ENCODE data around the gene HYI.

GRCh38 chr1:43441894-43442637 lies 11.7 kb downstream of the HYI start:
- TF ChIP-seq CTCF (IDR thresholded peaks at IDR 0.05), result no peak
- TF ChIP-seq POLR2A (IDR thresholded peaks at IDR 0.05), result no peak
